Neural cell (in vitro differentiated cells): ENCODE results near the gene TMEM80. TPM values are rescaled to one million over a fixed set of nuclear protein-coding genes. Genes with fewer than 3 reads are reported as not detected.

Experiments
- H2AFZ ChIP-seq: fragments of 200-600, 300-800 bp; sonication (generic), shearing (Covaris generic); 2 replicates; pipeline ENCODE4 v1.6.0; 2014; ENCODE audit warnings: low read depth, mild to moderate bottlenecking, antibody characterized with exemption, low read length, moderate library complexity
- H3F3A ChIP-seq: fragments of 200-600 bp; shearing (Covaris generic); 2 replicates; pipeline ENCODE4 v1.6.1; 2016; ENCODE audit warnings: mild to moderate bottlenecking, moderate library complexity, mixed read lengths, antibody characterized with exemption, low read length; ENCODE audit not compliant: insufficient read depth, poor library complexity, severe bottlenecking
- H3K27ac ChIP-seq: fragments of 200-600, 300-800 bp; sonication (generic), shearing (Covaris generic); 2 replicates; pipeline ENCODE4 v1.5.1; 2014; ENCODE audit warnings: mild to moderate bottlenecking, low read length, moderate library complexity
- H3K27me3 ChIP-seq: fragments of 300-800, 200-600 bp; sonication (generic), shearing (Covaris generic); 2 replicates; pipeline ENCODE4 v1.6.0; 2014; ENCODE audit warnings: mild to moderate bottlenecking, low read depth, low read length, moderate library complexity; ENCODE audit not compliant: insufficient read depth
- H3K36me3 ChIP-seq: fragments of 300-800, 200-600 bp; sonication (generic), shearing (Covaris generic); 2 replicates; pipeline ENCODE4 v1.5.1; 2014; ENCODE audit warnings: mild to moderate bottlenecking, antibody characterized with exemption, low read length, moderate library complexity; ENCODE audit not compliant: insufficient read depth
- H3K4me2 ChIP-seq: fragments of 300-800, 200-600 bp; sonication (generic), shearing (Covaris generic); 2 replicates; pipeline ENCODE4 v1.6.0; 2014; ENCODE audit warnings: mild to moderate bottlenecking, low read length
- H3K4me3 ChIP-seq: fragments of 300-800, 200-600 bp; sonication (generic), shearing (Covaris generic); 2 replicates; pipeline ENCODE4 v1.5.1; 2014; ENCODE audit warnings: mild to moderate bottlenecking, low read length, moderate library complexity
- H3K79me2 ChIP-seq: fragments of 200-600 bp; shearing (Covaris generic); replicated peaks from 2 replicates; pipeline ENCODE4 v1.6.0; 2014; ENCODE audit warnings: mild to moderate bottlenecking, low read length, moderate library complexity; ENCODE audit not compliant: insufficient read depth
- H3K9ac ChIP-seq: fragments of 300-800, 200-600 bp; sonication (generic), shearing (Covaris generic); 2 replicates; pipeline ENCODE4 v1.6.1; 2016; ENCODE audit warnings: mild to moderate bottlenecking, low read length, mixed read lengths
- H3K9me2 ChIP-seq: fragments of 200-600 bp; shearing (Covaris generic); 2 replicates; pipeline ENCODE4 v1.6.1; 2016; ENCODE audit warnings: mild to moderate bottlenecking, low read length, mixed read lengths; ENCODE audit not compliant: insufficient read depth
- H3K9me3 ChIP-seq: fragments of 200-600, 300-800 bp; sonication (generic), shearing (Covaris generic); 2 replicates; pipeline ENCODE4 v1.6.1; 2016; ENCODE audit warnings: mild to moderate bottlenecking, mixed run types, low read length, moderate library complexity, mixed read lengths
- H4K20me1 ChIP-seq: fragments of 200-600 bp; shearing (Covaris generic); 2 replicates; pipeline ENCODE4 v1.6.1; 2016; ENCODE audit warnings: mild to moderate bottlenecking, mixed run types; ENCODE audit not compliant: insufficient read depth
- CTCF ChIP-seq: fragments of 450-650 bp; IDR thresholded peaks from 2 replicates; pipeline ENCODE4 v1.5.1; 2014; ENCODE audit warnings: antibody characterized with exemption, mild to moderate bottlenecking, moderate library complexity; ENCODE audit not compliant: poor library complexity, severe bottlenecking
- EP300 ChIP-seq: fragments of 450-650 bp; conservative IDR thresholded peaks from 2 replicates; pipeline ENCODE4 v1.6.1; 2014; ENCODE audit warnings: antibody characterized with exemption, mild to moderate bottlenecking, moderate library complexity; ENCODE audit not compliant: poor library complexity, severe bottlenecking
- EZH2 ChIP-seq: fragments of 200-600, 300-800 bp; shearing (Covaris generic), sonication (generic); IDR thresholded peaks from 2 replicates; pipeline ENCODE4 v1.6.1; 2014; ENCODE audit warnings: antibody characterized with exemption, low read length, borderline replicate concordance, mild to moderate bottlenecking; ENCODE audit not compliant: insufficient read depth, poor library complexity, severe bottlenecking
- MXI1 ChIP-seq: fragments of 450-650 bp; conservative IDR thresholded peaks from 2 replicates; pipeline ENCODE4 v1.6.1; 2014; ENCODE audit warnings: antibody characterized with exemption, mild to moderate bottlenecking; ENCODE audit not compliant: poor library complexity, severe bottlenecking
- POLR2AphosphoS5 ChIP-seq: IDR thresholded peaks from 2 replicates; pipeline ENCODE4 v1.6.1; 2012
- RAD21 ChIP-seq: fragments of 450-650 bp; conservative IDR thresholded peaks from 2 replicates; pipeline ENCODE4 v1.6.1; 2014; ENCODE audit warnings: antibody characterized with exemption, mild to moderate bottlenecking, moderate library complexity
- REST ChIP-seq: IDR thresholded peaks from 2 replicates; pipeline ENCODE4 v1.6.1; 2012; ENCODE audit warnings: borderline replicate concordance
- SMC3 ChIP-seq: fragments of 450-650 bp; conservative IDR thresholded peaks from 2 replicates; pipeline ENCODE4 v1.6.1; 2014; ENCODE audit warnings: antibody characterized with exemption, mild to moderate bottlenecking, moderate library complexity; ENCODE audit not compliant: poor library complexity
- TAF1 ChIP-seq: IDR thresholded peaks from 2 replicates; pipeline ENCODE4 v1.6.1; 2012; ENCODE audit warnings: low read depth
- polyA plus RNA-seq: library from polyadenylated mRNA; depleted of rRNA; stranded (reverse); fragments of >200 nt; gene quantifications from 2 replicates; pipeline ENCODE4 v1.2.3, GENCODE V29; 2014

Gene TMEM80
- polyA plus RNA-seq, 1 donor from 2014 or later: 23.1 TPM

DNA sequence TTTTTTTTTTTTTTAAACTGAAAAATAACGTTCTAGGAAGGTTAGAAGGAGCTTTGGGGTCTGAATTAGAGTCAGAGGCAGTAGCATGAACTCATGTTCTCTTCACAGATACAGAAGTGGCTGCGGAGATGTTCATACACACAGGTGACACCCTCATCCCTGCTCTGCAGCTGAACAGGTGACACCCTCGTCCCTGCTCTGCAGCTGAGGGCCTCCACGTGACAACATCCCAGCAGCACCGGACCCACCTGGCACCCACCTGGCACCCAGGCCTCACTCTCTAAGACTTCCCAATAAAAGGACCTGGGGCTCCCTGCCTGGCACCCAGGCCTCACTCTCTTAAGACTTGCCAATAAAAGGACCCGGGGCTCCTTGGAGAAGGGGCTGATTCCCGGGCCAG lies 38.8 kb upstream of the TMEM80 start:
- no peak overlapping the region for H3K4me3 ChIP-seq
- no peaks in the 10 kb centered on the region for H3K9me2 ChIP-seq
- H3F3A ChIP-seq: no peaks in the 10 kb centered on the region
- H3K9me3 ChIP-seq: no peaks in the 10 kb centered on the region
- H3K4me2 ChIP-seq: no peak overlapping the region
- no peaks in the 10 kb centered on the region for H3K36me3 ChIP-seq
- no peak overlapping the region for H3K27ac ChIP-seq
- H4K20me1 ChIP-seq: no peaks in the 10 kb centered on the region
- TF ChIP-seq POLR2AphosphoS5 (no peak), EZH2 (no peak), RAD21 (no peak), SMC3 (no peak), CTCF (no peak), MXI1 (no peak), TAF1 (no peak), REST (no peak), EP300 (no peak)
- no peaks in the 10 kb centered on the region for H3K27me3 ChIP-seq
- H2AFZ ChIP-seq: no peak overlapping the region
- H3K79me2 ChIP-seq: no peaks in the 10 kb centered on the region
- no peak overlapping the region for H3K9ac ChIP-seq

GRCh38 chr11:657691-658126 lies 37.9 kb upstream of the TMEM80 start:
- Histone ChIP-seq H3K27me3 (no peaks in the 10 kb centered on the region), H3K79me2 (no peaks in the 10 kb centered on the region), H3K36me3 (no peaks in the 10 kb centered on the region), H3K4me2 (no peak overlapping the region), H4K20me1 (no peaks in the 10 kb centered on the region), H2AFZ (no peak overlapping the region), H3K27ac (no peak overlapping the region), H3K9ac (no peak overlapping the region), H3F3A (no peaks in the 10 kb centered on the region), H3K9me3 (no peaks in the 10 kb centered on the region), H3K4me3 (no peak overlapping the region), H3K9me2 (no peaks in the 10 kb centered on the region)
- TF ChIP-seq REST: no peak
- no peak for TF ChIP-seq RAD21
- no peak for TF ChIP-seq POLR2AphosphoS5
- no peak for TF ChIP-seq TAF1
- TF ChIP-seq EZH2: no peak
- no peak for TF ChIP-seq EP300
- no peak for TF ChIP-seq MXI1
- no peak for TF ChIP-seq SMC3
- no peak for TF ChIP-seq CTCF
